GM13977 (cell line): ENCODE data around the gene KCTD1.

ENCODE experiments used
- DNase-seq: peaks from one replicate; pipeline ENCODE4 v3.0.0; 2012; ENCODE audit warnings: low spot score
- CTCF ChIP-seq: IDR thresholded peaks from 2 replicates; pipeline ENCODE4 v1.5.1; 2012; ENCODE audit warnings: mild to moderate bottlenecking, control low read depth; ENCODE audit not compliant: insufficient read depth; ENCODE audit errors: extremely low read depth, missing control alignments
- in situ Hi-C: fragments of 300-500 bp; cut with MboI; formaldehyde crosslinking; loops from one replicate; pipeline ENCODE4 v1.12.0; 2022; ENCODE audit warnings: low sequenced_read_pairs, low pct_unique_long_range_greater_than_20kb, mixed read lengths, inconsistent platforms; ENCODE audit not compliant: unreplicated experiment

KCTD1 gene

GRCh38 chr18:26545335-26546123 lies 2.8 kb downstream of the KCTD1 start:
- no peak for TF ChIP-seq CTCF
- DNase-seq: no peak
- in situ Hi-C loops: no loop called here

GRCh38 chr18:26544451-26544850 lies 3.9 kb downstream of the KCTD1 start:
- in situ Hi-C loops: no loop called here
- no peak for DNase-seq
- no peak for TF ChIP-seq CTCF

GRCh38 chr18:26543373-26543772 lies 5.0 kb downstream of the KCTD1 start:
- in situ Hi-C loops: no loop called here
- no peak for TF ChIP-seq CTCF
- DNase-seq: no peak

GRCh38 chr18:26540043-26540628 lies 8.2 kb downstream of the KCTD1 start:
- no peak for DNase-seq
- TF ChIP-seq CTCF: no peak
- in situ Hi-C loops: no loop called here

- in situ Hi-C loops: no loop called here
- DNase-seq: no peak
- TF ChIP-seq CTCF: no peak
Observed at GRCh38 chr18:26538524-26538923, 9.8 kb downstream of the KCTD1 start.

- in situ Hi-C loops: no loop called here
- no peak for TF ChIP-seq CTCF
- DNase-seq: no peak
Observed at GRCh38 chr18:26536664-26537063, 11.7 kb downstream of the KCTD1 start.
